T-helper 2 cell treated with Interferon-gamma antibody and Interleukin-4, amounts not matched to agents 5 μg/mL and 100 μg/mL, for 36 hours (primary cell): ENCODE measurements around the gene PAAF1.
"Not testable (repeated sequence)": the region's sequence is repeated elsewhere in the genome, so short reads cannot be mapped to it uniquely, and the experiment has no call there.

Experiments used
- DNase-seq: peaks from one replicate; pipeline ENCODE4 v3.0.0; 2021; ENCODE audit warnings: low spot score
- H3K27ac Mint-ChIP-seq: one replicate; pipeline ENCODE4 v1.8.0; 2021; ENCODE audit warnings: mild to moderate bottlenecking, mixed read lengths
- H3K27me3 Mint-ChIP-seq: one replicate; pipeline ENCODE4 v1.8.0; 2021; ENCODE audit warnings: low read depth, mixed read lengths
- H3K36me3 Mint-ChIP-seq: one replicate; pipeline ENCODE4 v1.8.0; 2021; ENCODE audit warnings: low read depth, mixed read lengths
- H3K4me1 Mint-ChIP-seq: one replicate; pipeline ENCODE4 v1.8.0; 2021; ENCODE audit warnings: low read depth, mixed read lengths
- H3K4me3 Mint-ChIP-seq: one replicate; pipeline ENCODE4 v1.8.0; 2022; ENCODE audit warnings: mild to moderate bottlenecking, moderate library complexity, mixed read lengths
- H3K9me3 Mint-ChIP-seq: one replicate; pipeline ENCODE4 v1.8.0; 2021; ENCODE audit warnings: mixed read lengths

The PAAF1 gene

DNA sequence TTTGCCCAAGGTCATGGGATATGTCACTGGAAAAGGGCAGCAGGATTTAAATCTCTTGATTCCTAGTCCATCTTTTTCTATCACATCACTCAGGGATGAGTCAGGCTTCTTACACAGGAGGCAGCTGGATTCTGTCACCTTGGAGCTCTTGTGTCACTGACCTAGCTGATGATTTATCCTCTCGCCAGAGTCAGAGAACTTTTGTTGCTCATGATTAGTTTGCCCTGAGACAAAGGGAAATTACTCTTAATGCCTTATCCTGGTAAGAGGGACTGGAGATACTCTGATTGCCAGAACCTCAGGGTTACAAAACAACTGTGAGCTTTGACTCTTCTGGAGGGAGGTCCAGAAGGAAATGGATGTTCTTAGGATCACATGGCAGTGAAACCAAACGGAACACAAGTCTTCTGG is 10.2 kb upstream of the PAAF1 start:
- no peaks in the 10 kb centered on the region for H3K4me1 Mint-ChIP-seq
- peaks cover 25% of the 10 kb centered on the region for H3K36me3 Mint-ChIP-seq
- H3K27ac Mint-ChIP-seq: no peak overlapping the region
- H3K27me3 Mint-ChIP-seq: no peaks in the 10 kb centered on the region
- H3K9me3 Mint-ChIP-seq: no peaks in the 10 kb centered on the region
- no peak overlapping the region for H3K4me3 Mint-ChIP-seq
- no peak for DNase-seq

DNA sequence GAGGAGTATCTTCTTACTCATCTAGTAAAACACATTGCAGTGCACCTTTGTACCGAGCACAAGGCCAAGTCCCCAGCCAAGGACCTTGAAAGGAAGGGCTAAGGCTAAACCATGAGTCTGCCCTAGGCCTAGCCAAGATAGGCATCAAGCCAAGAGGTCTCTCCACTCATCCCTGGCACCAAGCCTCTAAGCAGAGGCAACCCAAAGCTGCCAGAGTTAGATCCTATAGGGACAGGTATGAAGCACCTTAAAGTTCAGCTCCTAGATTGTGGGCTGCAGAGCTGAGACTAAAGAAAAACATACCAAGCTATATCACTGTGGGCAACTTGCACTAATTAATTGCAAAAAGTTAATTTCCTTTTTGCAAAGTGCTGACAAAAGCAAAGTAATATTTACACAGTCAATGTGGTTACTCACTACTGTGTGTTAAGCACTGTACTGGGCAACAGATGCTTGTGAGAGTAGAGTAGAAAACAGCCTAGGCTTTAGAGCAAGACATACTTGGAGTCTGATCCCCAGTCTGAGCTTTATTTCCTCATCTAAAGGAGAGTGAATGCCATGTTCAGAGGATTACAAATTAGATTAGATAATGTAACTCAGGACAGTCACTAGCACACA is 7.4 kb upstream of the PAAF1 start:
- no peaks in the 10 kb centered on the region for H3K9me3 Mint-ChIP-seq
- no peak for DNase-seq
- H3K27ac Mint-ChIP-seq: no peak overlapping the region
- no peak overlapping the region for H3K4me3 Mint-ChIP-seq
- no peaks in the 10 kb centered on the region for H3K27me3 Mint-ChIP-seq
- H3K4me1 Mint-ChIP-seq: peaks cover under 1% of the 10 kb centered on the region
- H3K36me3 Mint-ChIP-seq: peaks cover 28% of the 10 kb centered on the region

DNA sequence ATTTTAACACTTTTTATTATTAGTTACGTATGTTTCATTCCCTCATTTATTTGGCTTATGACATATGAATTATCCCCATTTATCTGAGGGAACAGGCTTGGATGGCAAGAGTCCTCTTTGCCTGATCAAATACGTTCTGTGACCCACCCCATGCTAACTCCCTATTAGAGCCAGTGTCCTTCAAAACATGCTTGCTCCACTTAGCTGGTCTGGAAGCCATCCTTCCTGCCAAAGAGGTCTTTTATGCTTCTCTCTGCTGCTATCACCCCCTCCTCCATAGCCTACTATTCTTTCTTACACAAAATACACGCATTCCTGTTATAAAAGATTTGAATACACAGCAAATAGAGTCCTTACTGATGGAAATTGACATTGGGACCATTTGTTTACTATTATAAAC is 6.5 kb upstream of the PAAF1 start:
- Mint-ChIP-seq H3K9me3 (no peaks in the 10 kb centered on the region), H3K27me3 (no peaks in the 10 kb centered on the region), H3K36me3 (peaks cover 27% of the 10 kb centered on the region), H3K4me1 (peaks cover 3% of the 10 kb centered on the region), H3K27ac (no peak overlapping the region), H3K4me3 (no peak overlapping the region)
- no peak for DNase-seq

DNA sequence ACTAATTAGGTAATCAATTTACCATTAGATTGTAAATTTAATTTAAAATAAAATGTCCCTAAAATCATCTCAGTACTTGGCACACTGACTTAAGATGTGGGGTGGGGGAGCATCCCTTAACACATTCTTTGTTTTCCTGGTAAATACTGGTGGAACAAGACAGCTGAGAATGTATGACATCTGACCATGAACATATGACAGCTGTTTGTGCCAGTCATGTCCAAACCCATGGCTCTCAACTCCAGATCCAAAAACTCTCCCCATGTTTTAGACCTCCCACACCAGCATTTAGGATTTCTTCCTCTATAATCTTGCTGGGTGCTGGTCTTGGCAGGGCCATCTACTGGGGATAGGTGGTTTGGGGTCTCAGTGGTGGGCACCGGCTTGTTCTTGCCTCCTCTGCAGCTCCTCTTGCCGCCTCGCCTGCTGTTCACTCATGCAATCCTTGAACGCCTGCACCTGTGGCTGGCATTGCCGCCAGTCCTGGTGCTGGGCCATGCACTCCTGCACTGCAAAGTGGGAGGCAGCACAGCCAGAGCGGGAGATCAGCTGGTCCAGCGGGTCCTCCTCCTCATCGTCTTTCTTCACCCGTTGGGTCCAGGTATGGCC is 3.9 kb upstream of the PAAF1 start:
- peaks cover 28% of the 10 kb centered on the region for H3K36me3 Mint-ChIP-seq
- H3K4me1 Mint-ChIP-seq: peaks cover 11% of the 10 kb centered on the region
- H3K9me3 Mint-ChIP-seq: no peaks in the 10 kb centered on the region
- H3K4me3 Mint-ChIP-seq: no peak overlapping the region
- no peak overlapping the region for H3K27ac Mint-ChIP-seq
- DNase-seq: no peak
- no peaks in the 10 kb centered on the region for H3K27me3 Mint-ChIP-seq

DNA sequence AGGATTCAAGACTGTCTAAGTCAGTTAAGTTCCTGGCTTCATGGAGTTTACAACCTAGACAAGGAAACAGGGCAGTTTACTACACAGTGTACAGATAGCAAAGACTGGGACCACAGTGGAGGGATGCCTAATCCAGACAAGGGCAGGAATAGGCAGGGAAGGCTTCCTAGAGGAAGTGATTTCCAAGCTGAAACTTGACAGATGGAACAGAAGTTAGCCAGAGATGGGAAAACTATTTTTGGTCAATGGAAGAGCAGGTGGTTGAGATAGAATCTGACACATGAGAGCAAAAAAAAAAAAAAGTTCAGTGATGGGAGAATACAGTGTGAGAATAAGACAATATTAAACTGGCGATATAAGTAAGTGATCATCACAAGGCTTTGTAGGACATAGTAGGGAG is 1.4 kb upstream of the PAAF1 start:
- peak overlapping the region; percentile 100 for H3K4me3 Mint-ChIP-seq
- no peaks in the 10 kb centered on the region for H3K9me3 Mint-ChIP-seq
- peak overlapping the region; percentile 99 for H3K27ac Mint-ChIP-seq
- peaks cover 26% of the 10 kb centered on the region for H3K36me3 Mint-ChIP-seq
- H3K4me1 Mint-ChIP-seq: peaks cover 18% of the 10 kb centered on the region
- no peak for DNase-seq
- H3K27me3 Mint-ChIP-seq: no peaks in the 10 kb centered on the region

DNA sequence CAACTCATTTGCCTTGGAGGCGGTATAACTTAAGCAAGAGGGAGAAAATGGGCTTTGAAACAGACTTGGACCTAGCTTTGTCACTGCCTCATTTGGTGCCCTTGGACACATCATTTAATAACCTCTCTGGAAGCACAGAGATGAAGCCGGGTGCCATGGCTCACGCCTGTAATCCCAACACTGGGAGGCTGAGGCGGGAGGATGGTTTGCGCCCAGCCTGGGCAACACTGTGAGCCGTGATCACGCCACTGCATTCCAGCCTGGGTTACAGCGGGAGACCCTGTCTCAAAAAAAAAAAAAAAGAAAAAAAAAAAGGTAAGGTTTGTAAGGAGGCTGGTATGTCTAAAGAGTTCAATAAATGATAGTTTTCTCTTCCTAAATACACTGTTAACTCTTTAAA is 959 bp upstream of the PAAF1 start:
- peak overlapping the region; percentile 100 for H3K4me3 Mint-ChIP-seq
- H3K4me1 Mint-ChIP-seq: peaks cover 18% of the 10 kb centered on the region
- H3K9me3 Mint-ChIP-seq: no peaks in the 10 kb centered on the region
- H3K27ac Mint-ChIP-seq: peak overlapping the region; percentile 99
- DNase-seq: no peak
- peaks cover 26% of the 10 kb centered on the region for H3K36me3 Mint-ChIP-seq
- H3K27me3 Mint-ChIP-seq: no peaks in the 10 kb centered on the region

DNA sequence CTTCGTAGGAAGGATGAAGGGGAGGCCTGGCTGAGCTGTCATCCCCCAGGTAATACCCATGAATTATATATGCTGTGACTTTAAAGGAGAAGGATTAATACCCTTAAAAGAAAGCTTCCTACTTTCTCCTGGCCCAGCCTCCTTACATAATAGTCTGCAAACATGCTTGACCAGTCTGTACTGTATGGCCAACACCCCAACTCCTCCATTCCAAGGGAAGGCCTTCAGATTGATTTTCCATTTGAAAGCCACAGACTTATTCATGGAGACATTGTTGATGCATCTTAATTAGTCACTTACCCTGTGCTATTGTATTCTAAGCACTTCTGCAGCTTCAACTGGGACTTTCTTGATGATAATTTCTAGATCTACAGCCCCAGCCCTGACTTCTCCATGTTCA is 2.0 kb downstream of the PAAF1 start:
- peaks cover 18% of the 10 kb centered on the region for H3K4me1 Mint-ChIP-seq
- H3K4me3 Mint-ChIP-seq: no peak overlapping the region
- no peaks in the 10 kb centered on the region for H3K9me3 Mint-ChIP-seq
- no peak for DNase-seq
- no peak overlapping the region for H3K27ac Mint-ChIP-seq
- H3K27me3 Mint-ChIP-seq: no peaks in the 10 kb centered on the region
- H3K36me3 Mint-ChIP-seq: peaks cover 14% of the 10 kb centered on the region

DNA sequence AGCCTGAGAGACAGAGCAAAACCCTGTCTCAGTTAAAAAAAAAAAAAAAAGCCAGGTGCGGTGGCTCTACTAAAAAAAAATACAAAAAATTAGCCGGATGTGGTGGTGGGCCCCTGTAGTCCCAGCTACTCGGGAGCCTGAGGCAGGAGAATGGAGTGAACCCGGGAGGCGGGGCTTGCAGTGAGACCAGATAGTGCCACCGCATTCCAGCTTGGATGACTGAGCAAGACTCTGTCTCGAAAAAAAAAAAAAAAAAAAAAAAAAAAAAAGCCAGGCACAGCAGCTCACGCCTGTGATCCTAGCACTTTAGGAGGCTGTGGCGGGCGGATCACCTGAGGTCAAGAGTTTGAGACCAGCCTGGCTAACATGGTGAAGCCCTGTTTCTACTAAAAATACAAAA is 3.6 kb downstream of the PAAF1 start:
- not testable (repeated sequence) for H3K9me3 Mint-ChIP-seq, H3K36me3 Mint-ChIP-seq, H3K27ac Mint-ChIP-seq, DNase-seq, H3K4me3 Mint-ChIP-seq, H3K27me3 Mint-ChIP-seq
- H3K4me1 Mint-ChIP-seq: peaks cover 14% of the 10 kb centered on the region

DNA sequence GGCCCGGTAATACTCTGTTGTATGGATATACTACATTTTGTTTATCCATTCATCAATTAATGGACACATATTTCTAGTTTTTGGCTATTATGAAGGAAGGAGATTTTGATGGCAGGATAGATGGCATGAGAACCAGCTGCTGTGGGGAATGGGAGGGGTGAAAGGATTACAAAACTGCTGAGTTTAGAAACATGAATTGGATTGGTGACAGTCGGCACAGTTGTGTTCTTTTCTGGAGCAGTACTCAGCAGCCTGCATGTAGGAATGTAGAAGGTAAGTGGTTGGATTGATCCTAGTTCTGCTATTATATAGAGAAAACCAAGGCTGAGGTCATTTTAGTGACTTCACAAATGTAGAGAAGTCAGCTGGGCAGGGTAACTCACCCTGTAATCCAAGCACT is 7.1 kb downstream of the PAAF1 start:
- DNase-seq: no peak
- Mint-ChIP-seq H3K4me1 (peaks cover 4% of the 10 kb centered on the region), H3K36me3 (peaks cover 9% of the 10 kb centered on the region), H3K27me3 (no peaks in the 10 kb centered on the region), H3K4me3 (no peak overlapping the region), H3K27ac (no peak overlapping the region), H3K9me3 (no peaks in the 10 kb centered on the region)

DNA sequence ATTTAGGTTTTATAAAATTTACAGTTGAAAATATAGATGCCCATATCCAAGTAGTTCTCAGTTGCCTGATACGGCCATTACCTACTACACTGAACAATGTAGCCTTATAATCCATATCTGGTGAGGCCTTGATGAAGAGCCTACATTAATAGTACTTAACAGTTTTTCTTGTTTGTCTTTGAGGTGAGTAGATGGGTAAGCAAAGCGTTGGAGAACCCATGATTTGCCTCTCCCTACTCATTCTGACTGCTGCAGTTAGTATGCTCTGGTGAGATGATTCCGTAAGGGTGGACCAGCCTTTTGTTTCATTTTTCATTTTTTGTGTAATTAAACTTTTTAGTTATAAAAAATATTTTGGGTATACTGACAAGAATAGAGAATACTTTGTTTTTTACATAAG is 11.4 kb downstream of the PAAF1 start:
- Mint-ChIP-seq H3K9me3 (no peaks in the 10 kb centered on the region), H3K27ac (no peak overlapping the region), H3K36me3 (peaks cover 16% of the 10 kb centered on the region), H3K4me1 (no peaks in the 10 kb centered on the region), H3K27me3 (no peaks in the 10 kb centered on the region), H3K4me3 (no peak overlapping the region)
- DNase-seq: no peak

DNA sequence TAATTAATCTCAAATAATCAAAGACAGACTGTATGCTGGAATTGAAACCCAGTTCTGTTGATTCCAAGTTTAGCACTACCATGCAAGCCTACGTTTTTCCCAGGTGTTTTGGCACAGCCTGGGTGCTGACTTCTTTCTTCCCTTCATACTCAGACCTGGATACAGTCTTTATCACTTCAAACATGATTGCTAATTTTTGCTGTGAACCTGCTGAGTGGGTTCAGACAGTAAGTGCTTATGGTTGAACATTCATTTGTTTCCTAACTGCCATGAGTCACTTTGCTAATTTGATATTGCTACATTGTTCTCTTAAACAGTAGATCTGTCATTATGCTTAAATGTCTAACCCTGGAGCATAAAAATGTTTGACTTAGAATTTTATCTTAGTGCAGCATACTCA is 12.2 kb downstream of the PAAF1 start:
- no peak overlapping the region for H3K27ac Mint-ChIP-seq
- no peaks in the 10 kb centered on the region for H3K27me3 Mint-ChIP-seq
- no peaks in the 10 kb centered on the region for H3K9me3 Mint-ChIP-seq
- H3K4me3 Mint-ChIP-seq: no peak overlapping the region
- no peak for DNase-seq
- H3K36me3 Mint-ChIP-seq: peaks cover 12% of the 10 kb centered on the region
- no peaks in the 10 kb centered on the region for H3K4me1 Mint-ChIP-seq

DNA sequence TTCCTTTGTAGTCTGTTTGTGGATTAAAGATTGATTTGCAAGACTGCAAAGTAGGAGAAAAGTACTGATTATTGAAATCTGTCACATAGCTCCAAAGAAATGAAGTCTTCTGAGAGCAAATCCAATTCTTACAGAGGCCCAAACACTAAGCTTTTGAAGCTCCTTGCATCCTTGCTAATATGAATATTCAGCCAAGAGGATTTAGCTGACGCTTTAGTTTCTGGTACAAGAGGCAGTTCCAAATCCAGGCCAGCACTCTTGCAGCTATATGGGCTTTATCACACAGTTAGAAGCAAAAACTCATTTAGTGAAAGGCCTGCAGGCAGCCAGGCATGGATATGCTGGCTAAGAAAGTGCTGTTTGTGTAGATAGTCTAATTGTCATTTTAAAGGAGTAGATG is 12.7 kb downstream of the PAAF1 start:
- no peaks in the 10 kb centered on the region for H3K9me3 Mint-ChIP-seq
- H3K4me1 Mint-ChIP-seq: no peaks in the 10 kb centered on the region
- DNase-seq: no peak
- no peak overlapping the region for H3K27ac Mint-ChIP-seq
- no peak overlapping the region for H3K4me3 Mint-ChIP-seq
- no peaks in the 10 kb centered on the region for H3K27me3 Mint-ChIP-seq
- H3K36me3 Mint-ChIP-seq: peaks cover 12% of the 10 kb centered on the region

DNA sequence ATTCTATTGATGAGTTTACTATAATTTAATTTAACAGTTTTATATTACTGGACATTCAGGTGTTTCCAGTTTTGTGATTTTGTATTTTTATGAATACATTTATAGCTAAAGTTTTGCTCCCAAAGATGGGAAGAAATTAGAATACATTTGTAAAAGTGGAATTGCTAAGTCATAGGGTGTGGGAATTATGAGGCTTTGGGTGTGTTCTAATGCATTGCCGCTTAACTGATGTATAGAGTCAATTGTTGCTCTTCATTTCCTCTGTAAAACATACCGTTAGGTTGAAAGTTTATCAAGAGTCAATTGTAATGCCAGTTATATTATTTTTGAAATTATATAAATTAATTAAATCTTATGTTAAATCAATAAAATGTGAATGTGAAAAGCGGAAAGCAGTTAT is 16.2 kb downstream of the PAAF1 start:
- H3K27me3 Mint-ChIP-seq: no peaks in the 10 kb centered on the region
- DNase-seq: no peak
- no peak overlapping the region for H3K27ac Mint-ChIP-seq
- peaks cover 9% of the 10 kb centered on the region for H3K36me3 Mint-ChIP-seq
- H3K4me3 Mint-ChIP-seq: no peak overlapping the region
- no peaks in the 10 kb centered on the region for H3K9me3 Mint-ChIP-seq
- H3K4me1 Mint-ChIP-seq: no peaks in the 10 kb centered on the region

DNA sequence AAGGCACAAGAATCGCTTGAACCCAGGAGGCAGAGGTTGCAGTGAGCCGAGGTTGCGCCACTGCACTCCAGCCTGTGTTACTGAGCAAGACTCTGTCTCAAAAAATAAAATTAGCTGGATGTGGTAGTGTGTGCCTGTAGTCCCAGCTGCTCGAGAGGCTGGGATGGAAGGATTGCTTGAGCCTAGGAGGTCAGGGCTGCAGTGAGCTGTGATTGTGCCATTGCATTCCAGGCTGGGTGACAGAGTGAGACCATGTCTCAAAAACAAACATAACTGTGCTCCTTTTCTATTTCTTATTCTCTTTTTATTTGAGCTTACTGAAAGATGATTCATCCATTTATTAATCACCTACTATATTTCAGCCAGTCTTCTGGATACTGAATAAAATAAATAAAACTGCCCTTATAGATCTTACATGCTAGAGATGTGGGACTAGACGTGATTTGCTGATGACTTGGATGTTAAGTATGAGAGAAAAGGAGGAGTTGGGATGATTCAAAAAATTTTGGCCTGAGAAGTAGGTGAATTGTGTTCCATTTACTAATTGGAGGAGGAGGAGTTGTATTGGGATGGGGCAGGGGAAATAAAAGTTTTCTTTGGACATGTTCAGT is 18.0 kb downstream of the PAAF1 start:
- H3K4me1 Mint-ChIP-seq: no peaks in the 10 kb centered on the region
- peaks cover 12% of the 10 kb centered on the region for H3K36me3 Mint-ChIP-seq
- no peak for DNase-seq
- H3K27ac Mint-ChIP-seq: no peak overlapping the region
- no peaks in the 10 kb centered on the region for H3K27me3 Mint-ChIP-seq
- no peaks in the 10 kb centered on the region for H3K9me3 Mint-ChIP-seq
- no peak overlapping the region for H3K4me3 Mint-ChIP-seq

DNA sequence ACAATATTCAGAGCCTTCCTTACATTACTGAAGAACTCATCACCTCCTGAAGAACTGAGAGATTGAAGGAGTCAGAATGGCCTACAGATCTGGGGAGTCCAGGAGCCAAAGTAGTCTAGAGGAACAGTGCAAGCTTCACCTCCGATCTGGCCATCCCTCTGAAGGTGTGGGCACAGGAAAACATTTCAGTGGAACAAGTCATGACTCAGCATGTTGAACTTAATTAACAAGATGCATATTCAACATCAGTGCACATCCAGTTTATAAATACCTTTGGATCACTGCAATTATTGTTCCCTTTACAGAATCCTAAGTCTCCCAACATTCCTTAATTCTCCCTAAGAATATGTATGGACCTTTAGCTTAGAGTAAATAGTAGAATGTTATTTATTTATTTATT is 25.5 kb downstream of the PAAF1 start:
- Mint-ChIP-seq H3K4me1 (no peaks in the 10 kb centered on the region), H3K27ac (no peak overlapping the region), H3K9me3 (no peaks in the 10 kb centered on the region), H3K27me3 (no peaks in the 10 kb centered on the region), H3K36me3 (peaks cover 19% of the 10 kb centered on the region), H3K4me3 (no peak overlapping the region)
- no peak for DNase-seq
